Fibroblast of lung (primary cell): ENCODE results near the gene CD40LG. TPM values are rescaled to one million over a fixed set of nuclear protein-coding genes. Genes with fewer than 3 reads are reported as not detected.

Experiments
- DNase-seq, 2 donors: peaks; one replicate each; pipeline versions ENCODE4 v3.0.0 to v3.0.0-alpha.2; 2010; ENCODE audit warnings: low read depth in 2 of 2
- H2AFZ ChIP-seq: 2 replicates; pipeline ENCODE4 v1.5.1; 2012; ENCODE audit warnings: low read length, control low read depth, inconsistent platforms
- H3K27ac ChIP-seq: 2 replicates; pipeline ENCODE4 v1.5.1; 2011; ENCODE audit warnings: low read length, control low read depth; ENCODE audit not compliant: insufficient read depth
- H3K27me3 ChIP-seq: 2 replicates; pipeline ENCODE4 v1.5.1; 2011; ENCODE audit warnings: mild to moderate bottlenecking, low read length; ENCODE audit not compliant: control insufficient read depth, insufficient read depth
- H3K36me3 ChIP-seq: 2 replicates; pipeline ENCODE4 v1.5.1; 2011; ENCODE audit warnings: low read length; ENCODE audit not compliant: control insufficient read depth, insufficient read depth
- H3K4me1 ChIP-seq: 2 replicates; pipeline ENCODE4 v1.5.1; 2011; ENCODE audit warnings: low read length; ENCODE audit not compliant: control insufficient read depth, insufficient read depth; ENCODE audit errors: extremely low read depth
- H3K4me2 ChIP-seq: 2 replicates; pipeline ENCODE4 v1.5.1; 2011; ENCODE audit warnings: low read length, control low read depth; ENCODE audit not compliant: insufficient read depth; ENCODE audit errors: extremely low read depth
- H3K4me3 ChIP-seq, 4 experiments: fragments of 200-600 bp in 1 of 4; sonication (generic) in 1 of 4; replicated peaks in 1 of 4; 2 replicates each; pipeline ENCODE4 v1.5.1; 2011 to 2016; ENCODE audit warnings: low read length in 4 of 4, low read depth in 3 of 4, mild to moderate bottlenecking in 3 of 4, control low read depth in 2 of 4, inconsistent platforms in 1 of 4, mixed read lengths in 1 of 4; ENCODE audit not compliant: insufficient read depth in 1 of 4; ENCODE audit errors: control extremely low read depth in 1 of 4
- H3K79me2 ChIP-seq: 2 replicates; pipeline ENCODE4 v1.5.1; 2012; ENCODE audit warnings: mild to moderate bottlenecking, low read length, inconsistent platforms; ENCODE audit not compliant: control insufficient read depth, insufficient read depth
- H3K9ac ChIP-seq: 2 replicates; pipeline ENCODE4 v1.5.1; 2011; ENCODE audit warnings: mild to moderate bottlenecking, low read length, control low read depth; ENCODE audit not compliant: insufficient read depth
- H3K9me3 ChIP-seq: 2 replicates; pipeline ENCODE4 v1.5.1; 2012; ENCODE audit warnings: low read depth, low read length; ENCODE audit not compliant: control insufficient read depth, insufficient read depth
- H4K20me1 ChIP-seq: 2 replicates; pipeline ENCODE4 v1.5.1; 2011; ENCODE audit warnings: low read length; ENCODE audit not compliant: control insufficient read depth, insufficient read depth; ENCODE audit errors: extremely low read depth
- EZH2 ChIP-seq: IDR thresholded peaks from 2 replicates; pipeline ENCODE4 v1.5.1; 2012; ENCODE audit warnings: low read length, control low read depth, mild to moderate bottlenecking; ENCODE audit errors: missing control alignments
- polyA plus RNA-seq, 2 donors: library from polyadenylated mRNA; depleted of rRNA in 1 of 2; stranded (reverse) in 1 of 2; unstranded in 1 of 2; fragments of >200 nt; gene quantifications; 2 replicates each; pipeline ENCODE4 v1.2.1, GENCODE V29; 2011 to 2012; ENCODE audit warnings: missing spikeins in 1 of 2
- total RNA-seq: library from RNA; depleted of rRNA; stranded (reverse); fragments of >200 nt; gene quantifications from 2 replicates; pipeline ENCODE4 v1.2.1, GENCODE V29; 2014
- TF ChIP-seq, protein P1 (sequence below), 2 donors: IDR thresholded peaks in 1 of 2; conservative IDR thresholded peaks in 1 of 2; 1 replicate in 1 of 2; 2 replicates in 1 of 2; pipeline ENCODE4 v1.5.1; 2011 to 2012; ENCODE audit warnings: low read length in 2 of 2, control low read depth in 1 of 2, inconsistent platforms in 1 of 2, low read depth in 1 of 2, mild to moderate bottlenecking in 1 of 2

CD40LG gene
- total and polyA plus RNA-seq, 2 donors (not counting 1 experiment from before 2014, with no cell fraction given) = not detected

DNA sequence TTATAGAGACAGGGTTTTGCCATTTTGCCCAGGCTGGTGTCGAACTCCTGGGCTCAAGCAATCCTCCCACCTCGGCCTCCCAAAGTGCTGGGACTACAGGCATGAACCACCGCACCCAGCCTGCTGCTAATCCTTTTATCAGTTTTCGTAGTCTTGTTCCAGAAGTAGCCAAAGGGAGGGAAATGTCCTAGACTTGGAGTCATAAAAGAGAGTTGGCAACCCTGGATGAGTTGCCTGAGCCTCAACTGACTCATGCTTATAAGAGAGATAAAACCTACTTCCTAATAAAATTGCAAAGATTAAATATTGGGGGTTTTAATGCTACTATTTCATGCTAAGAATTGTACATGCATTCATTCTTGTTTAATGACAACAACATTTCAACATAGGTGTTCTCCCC is 44.3 kb downstream of the CD40LG start:
- H3K4me1 ChIP-seq = no peaks in the 10 kb centered on the region
- no peaks in the 10 kb centered on the region for H4K20me1 ChIP-seq
- peak in 1 of 2 donors; percentile 21 for DNase-seq
- no peak for TF ChIP-seq EZH2
- TF ChIP-seq, protein P1, sequence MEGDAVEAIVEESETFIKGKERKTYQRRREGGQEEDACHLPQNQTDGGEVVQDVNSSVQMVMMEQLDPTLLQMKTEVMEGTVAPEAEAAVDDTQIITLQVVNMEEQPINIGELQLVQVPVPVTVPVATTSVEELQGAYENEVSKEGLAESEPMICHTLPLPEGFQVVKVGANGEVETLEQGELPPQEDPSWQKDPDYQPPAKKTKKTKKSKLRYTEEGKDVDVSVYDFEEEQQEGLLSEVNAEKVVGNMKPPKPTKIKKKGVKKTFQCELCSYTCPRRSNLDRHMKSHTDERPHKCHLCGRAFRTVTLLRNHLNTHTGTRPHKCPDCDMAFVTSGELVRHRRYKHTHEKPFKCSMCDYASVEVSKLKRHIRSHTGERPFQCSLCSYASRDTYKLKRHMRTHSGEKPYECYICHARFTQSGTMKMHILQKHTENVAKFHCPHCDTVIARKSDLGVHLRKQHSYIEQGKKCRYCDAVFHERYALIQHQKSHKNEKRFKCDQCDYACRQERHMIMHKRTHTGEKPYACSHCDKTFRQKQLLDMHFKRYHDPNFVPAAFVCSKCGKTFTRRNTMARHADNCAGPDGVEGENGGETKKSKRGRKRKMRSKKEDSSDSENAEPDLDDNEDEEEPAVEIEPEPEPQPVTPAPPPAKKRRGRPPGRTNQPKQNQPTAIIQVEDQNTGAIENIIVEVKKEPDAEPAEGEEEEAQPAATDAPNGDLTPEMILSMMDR (conservative IDR thresholded peaks at IDR 0.05 in 1 of 2, IDR thresholded peaks at IDR 0.05 in 1 of 2; ENCODE audit: low read depth in 1 of 2, low read length in 2 of 2) = no peak
- H3K27ac ChIP-seq = no peak overlapping the region
- no peaks in the 10 kb centered on the region for H3K36me3 ChIP-seq
- no peaks in the 10 kb centered on the region for H3K79me2 ChIP-seq
- H3K9me3 ChIP-seq = no peaks in the 10 kb centered on the region
- H3K4me3 ChIP-seq = no peak overlapping the region
- H2AFZ ChIP-seq = no peak overlapping the region
- no peak overlapping the region for H3K4me2 ChIP-seq
- H3K9ac ChIP-seq = no peak overlapping the region
- H3K27me3 ChIP-seq = no peaks in the 10 kb centered on the region

DNA sequence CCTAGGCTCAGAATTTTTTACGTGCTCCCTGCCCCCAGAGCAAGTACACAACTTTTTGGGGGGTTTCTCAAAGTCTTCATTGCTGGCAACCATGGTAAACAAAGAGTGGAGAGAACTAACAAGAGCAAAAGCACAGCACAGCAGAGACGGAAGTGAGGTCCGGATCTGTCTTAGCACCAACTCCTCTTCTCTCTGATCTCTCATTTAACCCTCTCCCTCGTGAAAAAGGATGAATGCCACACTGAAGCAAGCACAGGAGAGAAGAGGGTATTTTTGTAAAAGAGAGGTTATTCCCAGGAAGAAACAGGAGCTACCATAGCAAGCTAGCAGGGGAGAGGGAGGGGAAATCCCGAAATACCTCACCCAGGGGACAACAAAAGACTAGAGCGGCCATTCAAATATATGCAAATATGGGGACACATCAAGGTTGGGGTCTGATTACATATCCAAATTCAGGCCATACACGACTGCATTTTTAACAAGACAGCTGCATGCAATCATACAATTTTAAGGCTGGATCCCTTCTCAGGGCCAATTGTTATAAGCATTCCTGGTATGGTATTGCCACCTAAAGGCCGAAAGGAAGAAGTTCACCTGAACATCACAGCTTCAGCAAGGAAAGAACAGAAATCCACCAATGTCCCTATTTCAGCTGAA is 46.6 kb downstream of the CD40LG start:
- Histone ChIP-seq H3K36me3 (no peaks in the 10 kb centered on the region), H3K4me1 (no peaks in the 10 kb centered on the region), H4K20me1 (no peaks in the 10 kb centered on the region), H2AFZ (no peak overlapping the region), H3K27me3 (no peaks in the 10 kb centered on the region), H3K4me3 (no peak overlapping the region), H3K9ac (no peak overlapping the region), H3K79me2 (no peaks in the 10 kb centered on the region), H3K9me3 (no peaks in the 10 kb centered on the region), H3K4me2 (no peak overlapping the region), H3K27ac (no peak overlapping the region)
- peak; percentile 42 to 65 for DNase-seq
- TF ChIP-seq, protein P1 (conservative IDR thresholded peaks at IDR 0.05 in 1 of 2, IDR thresholded peaks at IDR 0.05 in 1 of 2; ENCODE audit: low read depth in 1 of 2, low read length in 2 of 2) = peak; percentile 60 to 62
- no peak for TF ChIP-seq EZH2

DNA sequence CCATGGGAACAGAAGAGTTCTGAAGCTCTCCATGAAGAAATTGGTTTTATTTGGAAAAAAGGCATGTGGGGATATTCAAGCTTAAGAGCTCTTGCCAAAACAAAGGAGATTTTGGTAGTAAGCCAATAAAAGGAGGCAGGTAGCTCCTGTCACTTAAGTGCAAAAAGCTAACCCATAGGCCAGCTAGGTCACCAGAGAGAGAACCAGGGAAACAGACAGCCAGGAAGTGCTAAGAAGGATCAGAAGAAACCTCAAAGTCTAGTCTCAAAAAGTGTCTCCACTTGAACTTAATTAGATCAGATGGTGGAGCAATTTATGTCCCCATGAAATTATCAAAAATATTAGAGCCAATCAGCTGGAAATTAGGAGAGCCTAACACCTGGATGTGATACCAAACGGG is 49.2 kb downstream of the CD40LG start:
- Histone ChIP-seq H3K4me1 (no peaks in the 10 kb centered on the region), H4K20me1 (no peaks in the 10 kb centered on the region), H3K9me3 (no peaks in the 10 kb centered on the region), H3K4me2 (no peak overlapping the region), H3K36me3 (no peaks in the 10 kb centered on the region), H3K27me3 (no peaks in the 10 kb centered on the region), H3K79me2 (no peaks in the 10 kb centered on the region), H2AFZ (no peak overlapping the region), H3K27ac (no peak overlapping the region), H3K4me3 (no peak overlapping the region), H3K9ac (no peak overlapping the region)
- DNase-seq = no peak
- TF ChIP-seq EZH2 = no peak
- TF ChIP-seq, protein P1 (conservative IDR thresholded peaks at IDR 0.05 in 1 of 2, IDR thresholded peaks at IDR 0.05 in 1 of 2; ENCODE audit: low read depth in 1 of 2, low read length in 2 of 2) = no peak
